Body of pancreas (tissue), 4 donors: Measurements from ENCODE around the gene MBP.

Source experiments
- POLR2A ChIP-seq, 3 donors: fragments of 450-650 bp; IDR thresholded peaks; one replicate each; pipeline ENCODE4 v1.6.1; 2016; ENCODE audit warnings: antibody characterized with exemption in 3 of 3, mild to moderate bottlenecking in 2 of 3
- TF ChIP-seq, protein P1 (sequence below), 7 experiments: fragments of 450-650 bp in 4 of 7; fragments of 200-600 bp in 3 of 7; sonication (generic) in 3 of 7; IDR thresholded peaks; one replicate each; pipeline ENCODE4 v1.5.1; 2016 to 2019; ENCODE audit warnings: antibody characterized with exemption in 7 of 7

GRCh38 chr18:77021075-77021474 lies 111.5 kb downstream of the MBP start:
- TF ChIP-seq, protein P1, sequence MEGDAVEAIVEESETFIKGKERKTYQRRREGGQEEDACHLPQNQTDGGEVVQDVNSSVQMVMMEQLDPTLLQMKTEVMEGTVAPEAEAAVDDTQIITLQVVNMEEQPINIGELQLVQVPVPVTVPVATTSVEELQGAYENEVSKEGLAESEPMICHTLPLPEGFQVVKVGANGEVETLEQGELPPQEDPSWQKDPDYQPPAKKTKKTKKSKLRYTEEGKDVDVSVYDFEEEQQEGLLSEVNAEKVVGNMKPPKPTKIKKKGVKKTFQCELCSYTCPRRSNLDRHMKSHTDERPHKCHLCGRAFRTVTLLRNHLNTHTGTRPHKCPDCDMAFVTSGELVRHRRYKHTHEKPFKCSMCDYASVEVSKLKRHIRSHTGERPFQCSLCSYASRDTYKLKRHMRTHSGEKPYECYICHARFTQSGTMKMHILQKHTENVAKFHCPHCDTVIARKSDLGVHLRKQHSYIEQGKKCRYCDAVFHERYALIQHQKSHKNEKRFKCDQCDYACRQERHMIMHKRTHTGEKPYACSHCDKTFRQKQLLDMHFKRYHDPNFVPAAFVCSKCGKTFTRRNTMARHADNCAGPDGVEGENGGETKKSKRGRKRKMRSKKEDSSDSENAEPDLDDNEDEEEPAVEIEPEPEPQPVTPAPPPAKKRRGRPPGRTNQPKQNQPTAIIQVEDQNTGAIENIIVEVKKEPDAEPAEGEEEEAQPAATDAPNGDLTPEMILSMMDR (IDR thresholded peaks at IDR 0.05), result no peak
- no peak for TF ChIP-seq POLR2A (IDR thresholded peaks at IDR 0.05)
